NCI-H2227 (cell line): ENCODE measurements around the gene RENBP.

ENCODE experiments used
- DNase-seq: peaks from one replicate; lab custom pipeline; 2025; ENCODE audit not compliant: unreplicated experiment; lab: John Stamatoyannopoulos, UW

Gene RENBP

DNA sequence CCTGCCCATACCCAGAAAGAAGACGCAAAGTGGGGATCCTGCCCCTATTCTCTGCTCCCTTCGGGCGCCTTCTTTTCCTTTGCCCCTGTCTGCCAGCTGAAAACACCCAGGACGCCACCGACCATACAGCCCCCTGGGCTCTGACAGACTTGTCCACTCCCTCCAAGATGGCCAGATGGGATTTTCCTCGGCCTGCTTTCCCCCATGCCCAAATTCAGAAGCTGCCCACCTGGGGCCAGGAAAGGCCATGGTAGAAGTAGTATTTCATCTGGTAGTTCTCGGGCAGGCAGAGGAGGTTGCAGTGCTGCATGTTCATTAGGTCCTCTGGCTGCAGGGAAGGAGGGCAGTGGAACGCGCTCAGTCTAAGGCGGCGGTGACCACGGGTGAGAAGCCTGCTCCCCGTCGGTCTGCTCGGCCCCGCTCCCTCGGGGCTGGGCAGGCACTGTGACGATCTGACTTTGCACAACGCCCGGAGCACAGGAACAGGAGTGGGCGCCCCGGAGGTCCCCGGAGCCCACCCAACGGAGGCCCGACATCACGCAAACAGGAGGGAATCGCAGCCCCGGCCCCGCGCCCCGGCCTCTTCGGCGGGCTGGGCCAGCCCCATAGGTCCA, 10.2 kb downstream of the RENBP start:
- no peak for DNase-seq

DNA sequence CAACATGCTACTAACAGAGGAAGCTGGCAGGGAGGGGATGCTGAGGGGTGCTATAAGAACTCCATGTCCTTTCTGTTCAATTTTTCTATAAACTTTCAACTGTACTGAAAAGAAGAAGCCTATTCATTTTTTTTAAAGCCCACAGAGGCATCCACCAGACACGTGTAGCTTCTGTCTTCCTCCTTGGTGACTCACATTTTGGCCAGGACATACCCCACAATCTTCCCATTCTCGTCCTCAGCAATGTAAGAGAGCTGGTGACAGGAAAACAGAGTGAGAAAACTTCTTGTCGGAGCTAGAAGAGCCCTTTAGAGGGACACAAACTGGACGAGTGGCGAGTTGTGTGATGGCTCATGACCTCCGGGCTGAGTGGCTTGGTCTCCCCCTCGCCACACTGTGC, 10.7 kb downstream of the RENBP start:
- no peak for DNase-seq

DNA sequence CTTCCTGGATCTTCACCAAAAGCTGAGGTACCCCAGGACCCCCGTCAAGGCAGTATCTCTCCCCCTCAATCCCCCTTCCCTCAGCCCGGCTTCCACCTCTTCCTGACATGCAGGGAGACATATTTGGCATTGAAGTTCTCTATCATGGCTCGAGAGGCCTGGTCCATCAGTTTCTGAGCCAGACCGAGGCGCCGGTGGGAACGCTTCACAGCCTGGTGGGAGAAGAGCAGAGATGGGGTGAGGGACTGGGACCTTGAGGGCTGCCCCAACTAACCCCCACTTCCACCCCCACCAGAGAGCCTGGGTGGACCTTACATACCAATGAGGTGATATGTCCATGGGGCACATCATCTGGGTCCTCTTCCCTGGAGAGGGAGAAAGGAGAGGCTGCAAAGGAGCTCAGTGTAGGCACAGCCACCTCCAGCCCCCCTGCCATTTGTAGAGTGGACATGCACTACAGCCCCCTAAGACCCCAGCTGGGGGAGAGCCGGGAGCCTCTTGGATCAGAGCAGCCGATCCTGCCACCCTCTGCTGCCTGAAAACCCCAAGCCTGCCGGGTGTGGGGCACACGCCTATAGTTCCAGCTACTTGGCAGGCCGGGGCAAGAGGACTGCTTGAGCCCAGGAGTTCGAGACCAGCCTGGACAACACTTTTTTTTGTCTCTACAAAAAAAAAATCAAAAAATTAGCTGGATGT, 12.1 kb downstream of the RENBP start:
- no peak for DNase-seq

DNA sequence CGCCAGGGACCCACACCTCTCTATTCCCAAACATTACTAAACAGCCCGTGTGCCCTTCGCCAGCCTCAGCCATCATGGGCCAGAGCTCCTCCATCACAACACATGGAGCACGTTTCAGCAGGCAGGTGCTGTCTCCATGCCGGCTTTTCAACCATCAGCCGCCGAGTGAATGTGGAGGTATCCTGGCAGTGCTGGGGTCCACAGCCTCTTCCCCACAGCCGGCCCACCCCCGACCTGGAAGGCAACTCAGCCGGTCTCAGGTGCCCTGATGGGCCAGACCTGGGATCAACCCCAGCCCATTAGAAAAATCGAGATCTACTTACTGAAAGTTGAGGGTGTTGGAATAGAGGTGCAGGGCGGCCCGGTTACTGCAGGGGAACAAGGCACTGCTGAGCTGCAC, 12.7 kb downstream of the RENBP start:
- no peak for DNase-seq

DNA sequence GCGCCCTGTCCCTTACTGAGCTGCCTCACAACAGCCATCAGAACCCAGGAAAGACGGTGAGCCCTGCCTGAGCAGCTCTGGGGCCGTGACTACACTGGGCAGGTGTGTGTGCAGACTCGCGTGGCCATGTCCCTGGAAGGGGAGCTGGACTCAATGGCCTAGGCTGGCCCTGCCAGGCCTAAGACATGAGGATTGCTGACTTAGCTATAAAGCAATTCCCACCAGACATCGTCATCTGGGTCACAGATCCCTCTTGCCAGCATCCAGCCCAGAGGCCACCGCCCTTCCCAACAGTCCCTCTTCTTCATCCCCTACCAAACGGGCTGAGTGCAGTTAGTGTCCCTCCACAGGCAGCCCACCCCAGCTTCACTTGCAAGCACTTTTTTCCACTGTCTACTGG, 13.3 kb downstream of the RENBP start:
- DNase-seq, result no peak

DNA sequence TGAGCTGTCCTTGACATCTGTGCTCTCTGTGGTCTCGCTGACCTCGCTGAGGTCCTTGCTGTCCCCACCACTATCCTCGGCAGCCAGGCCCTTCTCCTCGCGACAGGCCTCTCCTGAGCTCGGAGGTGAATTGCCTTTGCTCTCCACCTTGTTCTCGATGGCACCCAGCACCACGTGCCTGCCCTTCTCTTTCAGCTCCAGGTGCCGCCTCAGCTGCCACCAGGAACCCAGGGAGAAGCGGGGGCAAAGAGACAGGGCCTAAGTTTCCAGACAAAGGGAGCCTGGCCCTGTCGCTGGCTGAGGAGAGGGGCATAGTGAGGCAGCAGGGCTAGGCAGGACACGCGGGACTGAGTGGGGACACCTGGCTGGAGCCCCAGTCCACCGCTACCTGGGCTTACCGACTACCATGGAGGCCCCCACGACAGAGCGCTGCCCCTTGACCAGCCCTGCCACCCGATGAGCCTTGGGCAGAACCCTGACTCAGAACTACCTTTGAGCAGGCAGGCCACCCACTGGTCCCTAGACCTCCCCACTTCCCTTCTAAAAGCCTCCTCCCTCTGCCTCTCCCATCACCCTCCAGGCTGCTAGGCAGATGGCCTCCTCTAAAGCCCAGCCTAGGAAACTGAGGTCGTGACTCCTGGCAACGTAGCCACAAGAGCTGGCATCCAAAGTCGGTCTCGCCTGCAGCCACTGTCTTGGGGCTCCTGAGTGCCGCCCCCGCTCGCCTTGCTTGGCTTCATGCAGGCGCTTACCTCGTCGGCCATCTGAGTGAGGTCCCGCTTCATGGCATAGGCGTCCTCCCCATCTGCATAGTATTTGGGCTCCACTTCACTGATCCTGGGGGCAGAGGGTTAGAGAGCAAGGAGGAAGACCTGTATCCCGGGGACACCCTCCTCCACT, 14.2 kb downstream of the RENBP start:
- no peak for DNase-seq

DNA sequence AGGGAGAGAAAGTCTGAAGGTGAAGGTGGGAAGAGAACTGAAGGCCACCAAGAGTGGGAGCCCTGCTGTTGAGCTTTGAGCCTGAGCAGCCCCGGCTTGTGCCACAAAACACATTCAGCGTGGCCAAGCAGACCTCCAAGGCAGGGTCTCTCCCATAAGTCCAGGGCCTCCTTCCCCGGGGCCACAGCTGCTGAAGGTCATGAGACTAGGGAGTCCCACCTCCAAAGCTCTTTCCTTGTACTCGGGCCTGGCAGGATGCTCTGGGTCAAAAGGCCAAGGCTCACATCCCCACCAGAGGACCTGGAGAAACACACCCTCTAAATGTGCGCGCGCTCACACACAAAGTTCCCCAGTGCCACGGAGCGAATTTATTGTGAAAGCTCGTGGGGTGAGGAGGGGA, 14.9 kb downstream of the RENBP start:
- DNase-seq, result no peak

DNA sequence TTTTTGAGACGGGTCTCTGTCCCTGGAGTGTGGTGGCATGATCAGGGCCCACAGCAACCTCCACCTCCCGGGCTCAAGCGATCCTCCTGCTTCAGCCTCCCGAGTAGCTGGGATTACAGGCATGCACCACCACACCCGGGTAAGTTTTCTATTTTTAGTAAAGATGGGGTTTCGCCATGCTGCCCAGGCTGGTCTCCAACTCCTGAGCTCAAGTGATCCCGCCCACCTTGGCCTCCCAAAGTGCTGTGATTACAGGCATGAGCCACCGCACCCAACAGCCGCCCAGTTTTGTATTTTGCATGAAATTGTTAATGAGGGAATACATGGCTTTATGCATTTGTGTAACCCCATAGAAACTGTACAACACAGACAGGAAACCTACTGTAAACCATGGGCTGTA, 15.6 kb downstream of the RENBP start:
- DNase-seq, result no peak

DNA sequence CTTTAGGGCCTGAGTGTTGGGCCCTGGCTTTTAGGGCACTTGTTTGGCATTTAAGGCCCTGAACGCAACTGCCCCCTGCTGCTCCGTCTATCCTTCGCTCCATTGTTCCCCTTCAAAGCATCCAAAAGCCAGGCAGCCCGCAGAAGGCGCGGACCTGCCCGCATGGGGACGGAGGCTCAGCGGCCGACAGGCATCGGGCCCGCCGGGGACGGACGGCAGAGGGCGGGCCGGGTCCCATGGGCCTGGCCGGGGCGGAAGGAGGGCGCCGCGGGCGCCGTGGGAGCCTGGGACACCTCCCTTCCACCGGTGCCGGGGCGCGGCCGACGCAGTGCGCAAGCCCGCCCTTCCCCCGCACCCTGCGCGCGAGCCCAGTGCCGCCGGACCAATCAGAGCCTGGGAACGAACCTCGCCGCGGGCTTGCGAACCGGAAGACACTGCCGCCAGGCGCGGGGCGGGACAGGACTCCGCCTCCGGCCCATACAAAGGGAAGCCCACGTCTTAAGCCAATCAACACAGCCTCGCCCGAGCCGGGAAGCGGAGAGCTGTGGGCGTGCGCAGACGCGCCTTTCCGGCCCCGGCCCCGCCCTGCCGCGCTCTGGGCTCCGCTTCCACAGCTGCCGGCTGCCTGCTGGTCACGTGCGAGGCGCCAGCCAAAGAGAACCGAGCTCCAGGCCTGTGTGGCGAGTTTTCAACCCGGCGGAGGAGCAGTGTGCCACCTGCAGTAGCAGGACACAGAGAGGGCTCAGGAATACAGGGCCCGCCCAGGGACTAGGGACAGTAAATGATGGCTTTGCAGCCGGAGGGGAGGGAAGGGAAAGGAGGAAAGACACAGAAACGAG, 16.3 kb downstream of the RENBP start:
- DNase-seq, result peak; percentile 98

DNA sequence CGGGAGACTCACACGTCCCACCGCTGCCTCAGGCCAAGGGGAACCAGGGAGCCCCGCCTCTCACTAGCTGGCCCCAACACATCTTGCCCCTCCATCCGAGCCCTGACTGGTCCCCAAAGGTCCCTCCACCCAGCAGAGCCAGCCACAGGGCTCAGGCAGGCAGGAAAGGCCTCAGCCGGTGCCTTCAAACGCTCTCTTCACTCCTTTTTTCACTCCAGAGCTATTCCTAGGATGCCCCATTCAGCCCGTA, 16.8 kb downstream of the RENBP start:
- DNase-seq, result no peak

DNA sequence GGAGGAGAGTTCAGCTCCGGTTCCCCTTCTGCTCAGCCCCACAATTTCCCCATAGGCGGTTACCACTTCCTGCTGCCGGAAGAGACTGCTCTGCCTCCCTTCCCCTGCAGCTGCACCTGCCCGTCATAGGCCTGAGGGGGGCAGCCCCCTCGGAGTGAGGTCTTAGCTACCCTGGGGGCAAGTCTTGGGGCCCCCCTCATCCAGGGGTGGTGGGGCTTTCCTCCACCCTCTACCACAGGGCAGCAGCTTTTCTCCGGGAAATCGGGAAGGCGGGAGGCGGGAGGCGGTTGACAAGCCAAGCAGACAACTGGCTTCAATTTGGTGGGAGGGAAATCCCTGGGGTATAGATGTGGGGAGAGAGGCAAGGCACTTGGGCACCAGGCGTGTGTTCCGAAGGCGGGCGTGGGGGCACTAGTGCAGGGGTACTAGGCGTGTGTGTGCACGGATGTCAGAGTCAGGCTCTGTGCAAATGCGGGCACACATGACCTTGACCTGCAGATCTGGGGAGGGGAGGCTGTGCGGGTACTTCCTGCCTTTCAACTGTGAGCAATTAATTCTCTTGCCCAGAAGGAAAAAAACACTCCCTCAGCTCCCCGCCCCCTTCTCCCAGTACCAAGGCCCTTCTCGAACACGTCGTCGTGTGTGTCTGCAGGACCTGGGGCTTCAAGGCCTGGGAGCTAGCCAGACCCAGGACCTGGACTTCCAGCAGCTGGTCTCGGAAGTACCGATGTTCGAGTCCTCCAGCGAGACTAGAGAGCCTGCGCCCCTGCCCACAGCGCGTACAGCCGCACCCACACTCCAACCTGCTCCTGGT, 17.4 kb downstream of the RENBP start:
- peak; percentile 70 for DNase-seq

DNA sequence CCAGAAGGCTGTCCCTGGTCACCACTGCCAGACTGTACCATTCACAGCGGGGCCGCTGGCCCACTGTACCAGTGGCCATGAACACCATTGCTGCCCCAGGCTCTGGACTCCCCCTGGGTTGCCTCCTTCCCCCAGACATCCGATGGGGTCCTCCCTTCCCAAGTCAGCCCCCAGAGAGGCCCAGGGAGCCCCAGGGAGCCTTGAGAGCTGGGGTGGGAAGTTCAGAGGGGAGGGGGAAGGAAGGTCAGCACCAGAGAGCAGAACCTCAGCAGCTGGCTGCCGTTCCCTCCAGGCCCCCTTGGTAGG, 17.9 kb downstream of the RENBP start:
- DNase-seq, result no peak

DNA sequence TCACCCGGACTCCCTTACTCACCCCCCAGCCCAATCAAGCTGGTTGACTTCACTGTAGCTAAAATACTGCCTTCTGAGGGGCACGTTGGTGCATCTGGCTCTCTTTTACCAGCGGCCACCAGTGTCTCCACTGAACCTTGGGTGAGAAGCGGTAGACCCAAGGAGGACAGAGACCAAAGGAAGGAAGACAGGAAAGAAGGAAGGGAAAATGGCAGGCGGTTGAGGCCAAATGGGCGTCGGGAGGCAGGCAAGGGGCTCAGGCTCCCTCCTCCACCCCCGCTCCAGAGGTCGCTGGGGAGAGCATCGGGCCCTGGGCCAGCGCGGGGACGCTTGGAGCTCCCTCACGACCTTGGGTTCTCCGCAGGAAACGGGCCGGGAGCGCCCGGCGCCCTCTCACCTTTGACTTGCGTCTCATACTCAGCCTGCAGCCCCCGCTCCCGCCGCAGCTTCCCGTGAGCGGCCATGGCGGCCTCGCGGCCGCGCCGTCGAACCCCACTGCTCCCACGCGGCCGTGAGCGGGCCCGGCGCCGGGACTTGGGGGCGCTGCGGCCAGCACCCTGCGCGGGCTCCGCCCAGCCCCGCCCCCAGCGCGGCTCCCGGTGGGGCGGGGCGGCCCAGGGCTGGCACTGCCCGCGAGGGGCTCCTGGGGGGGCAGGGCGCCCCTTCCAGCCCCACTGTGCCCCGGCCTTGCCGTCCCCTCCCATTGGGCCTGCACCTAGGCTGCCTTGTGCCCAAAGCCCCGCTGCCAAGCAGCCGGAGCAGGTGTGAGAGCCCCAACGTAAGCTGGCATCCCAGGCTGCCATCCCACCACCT, 18.5 kb downstream of the RENBP start, which contains the start of gene ARHGAP4:
Gene ARHGAP4 (minus strand): TSS at position 526 of the 813 bp plus-strand sequence. CDS start 62 bp downstream, at position 464.
- no peak for DNase-seq

DNA sequence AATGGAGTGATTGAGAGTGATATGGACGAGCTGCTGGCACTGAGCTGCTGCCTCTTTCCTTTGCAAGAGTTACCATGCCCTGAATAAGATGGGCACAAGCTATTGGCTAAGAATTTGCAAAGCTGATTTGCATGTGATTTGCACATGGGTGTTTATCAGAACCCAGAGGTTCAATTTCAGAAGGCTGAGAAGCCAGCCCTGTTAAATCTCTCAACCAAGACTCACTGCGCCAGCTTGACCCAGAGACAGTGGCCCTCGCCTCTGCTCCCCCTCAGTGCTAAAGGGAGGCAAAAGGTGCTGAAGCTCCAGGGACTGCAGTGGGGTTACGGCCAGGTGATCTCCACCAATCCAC, 19.1 kb downstream of the RENBP start:
- no peak for DNase-seq

DNA sequence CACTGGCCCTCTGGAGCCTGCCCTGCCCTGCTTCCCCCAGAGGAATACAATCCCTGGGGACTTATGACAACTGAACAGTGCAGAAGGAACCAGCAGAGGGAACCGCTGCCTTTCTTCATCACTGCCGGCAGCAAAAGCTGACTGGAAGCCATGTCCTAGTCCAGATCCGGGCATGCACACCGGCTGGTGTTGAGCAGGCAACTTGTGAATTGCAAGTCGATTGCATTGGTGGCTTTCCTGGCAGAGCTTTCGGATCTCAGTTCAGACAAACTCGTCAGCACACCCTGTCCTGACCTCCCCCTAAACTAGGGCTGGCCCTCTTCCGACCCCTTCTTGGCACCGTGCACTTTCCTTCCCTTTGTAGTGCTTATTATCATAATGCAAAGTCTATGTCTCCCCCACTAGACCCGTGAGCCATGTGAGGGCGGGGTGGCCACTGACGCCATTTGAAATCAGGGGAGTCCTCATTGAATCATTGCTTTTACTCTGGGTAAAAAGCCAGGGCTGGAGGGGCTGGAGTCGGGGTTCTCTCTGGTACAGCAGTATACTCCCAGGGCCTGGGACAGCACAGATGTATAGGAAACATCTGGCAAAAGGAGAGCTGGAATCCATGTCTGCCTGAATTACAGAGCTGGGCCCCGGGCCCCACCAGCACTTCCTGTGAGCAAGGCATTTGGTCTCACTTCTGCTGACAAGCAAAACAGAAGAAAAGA, 20.1 kb downstream of the RENBP start:
- peak; percentile 51 for DNase-seq

DNA sequence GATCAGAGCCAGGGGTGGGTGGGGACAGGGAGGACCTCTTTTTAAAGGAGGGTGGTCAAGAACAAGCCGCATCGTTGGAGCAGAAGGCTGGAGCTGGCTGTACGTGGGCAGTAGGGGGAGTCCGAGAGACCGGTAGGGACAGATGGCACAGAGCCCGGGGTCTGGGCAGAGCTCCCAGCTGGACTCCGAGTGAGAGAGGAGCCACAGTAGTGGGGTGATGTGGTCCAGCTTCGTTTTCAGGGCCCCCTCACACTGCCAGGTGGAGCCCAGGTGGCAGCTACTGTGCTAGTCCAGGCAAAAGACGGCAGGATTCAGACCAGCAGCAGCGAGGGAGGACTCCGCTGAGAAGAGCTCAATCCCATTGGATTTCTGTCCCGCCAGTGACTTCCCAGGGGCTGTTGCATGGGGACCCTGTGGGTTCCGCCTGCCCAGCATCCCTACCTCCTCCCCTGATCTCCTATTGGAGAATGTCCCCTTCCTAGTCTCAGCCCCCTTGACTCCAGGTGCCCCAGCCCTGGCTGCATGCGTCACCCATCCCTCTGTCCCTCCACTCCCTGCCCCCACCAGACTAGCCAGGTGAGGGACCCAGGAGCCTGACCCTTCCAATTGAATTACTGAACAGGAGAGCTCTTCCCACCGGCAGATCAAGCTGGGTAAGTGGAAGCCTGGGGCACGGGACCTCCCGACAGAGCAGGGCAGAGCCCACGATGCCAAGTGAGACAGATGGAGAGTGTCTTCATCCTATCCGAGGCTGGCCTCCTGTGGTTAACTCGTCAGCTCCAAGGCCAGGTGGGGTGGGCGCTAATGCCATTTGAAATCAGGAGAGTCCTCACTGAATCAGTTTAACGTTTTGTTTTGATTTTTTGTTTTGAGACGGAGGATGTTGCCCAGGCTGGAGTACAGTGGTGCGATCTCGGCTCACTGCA, 21.2 kb downstream of the RENBP start:
- peak; percentile 55 for DNase-seq

DNA sequence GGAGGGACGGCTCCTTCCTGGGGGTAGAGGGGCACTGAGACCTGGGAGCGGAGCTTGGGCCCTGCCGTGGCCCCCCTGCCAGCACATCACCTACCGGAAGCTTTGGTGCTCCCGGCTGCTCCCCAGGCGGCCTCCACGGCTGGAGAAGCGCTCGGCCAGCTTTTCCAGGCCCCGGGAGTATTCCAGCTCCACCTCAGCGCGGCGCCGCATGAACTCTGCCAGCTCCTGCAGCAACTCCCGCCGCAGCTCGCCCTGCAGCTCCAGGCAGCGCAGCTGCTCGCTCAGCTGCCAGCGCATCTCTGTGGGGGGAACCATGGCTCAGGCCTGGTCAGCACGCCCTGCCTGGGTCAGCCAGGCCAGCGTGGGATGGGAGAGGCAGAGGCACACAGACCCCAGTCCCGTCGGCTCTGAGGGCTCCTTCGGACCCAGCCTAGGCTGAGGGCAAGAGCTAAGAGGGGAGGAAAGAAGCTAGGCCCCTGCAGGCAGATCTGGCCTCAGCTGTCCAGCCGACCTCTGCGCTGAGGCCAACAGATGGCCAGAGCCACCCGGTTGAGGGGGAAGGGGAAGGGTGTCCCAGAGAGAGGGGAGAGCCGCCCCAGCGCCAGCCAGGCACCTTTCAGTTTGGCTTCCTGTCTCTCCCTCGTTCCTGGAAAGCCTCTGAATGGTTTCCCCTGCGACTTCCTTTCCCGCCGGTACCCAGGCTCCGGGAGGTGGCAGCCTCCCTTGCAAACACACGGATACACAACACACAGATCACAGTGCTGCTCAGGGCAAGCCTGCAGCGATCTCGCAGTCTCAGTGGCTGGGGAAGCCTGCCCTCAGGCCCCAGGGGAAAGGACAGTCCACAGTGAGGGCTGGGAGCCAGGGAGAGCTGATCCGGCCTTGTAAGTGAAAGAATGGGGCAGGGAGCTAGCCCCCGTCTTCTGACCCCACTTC, 22.7 kb downstream of the RENBP start:
- DNase-seq, result peak; percentile 39
